Heart right ventricle (tissue), 16 donors: ENCODE results near the gene GBP5. TPM values are rescaled to one million over a fixed set of nuclear protein-coding genes. Genes with fewer than 3 reads are reported as not detected.
A peak's percentile ranks its signal among the peaks of the same experiment; 100 is the strongest.

Source experiments
- ATAC-seq, 8 donors: fragments of 200-7000 bp; cut with Tn5 transposase; one replicate each; pipeline ENCODE4 v1.9.1; 2020; ENCODE audit warnings: mild to moderate bottlenecking in 8 of 8, moderate library complexity in 8 of 8, moderate number of reproducible peaks in 1 of 8
- DNase-seq, 2 donors: peaks; one replicate each; pipeline ENCODE4 v3.0.0-alpha.2; 2020
- H3K27ac ChIP-seq, 10 donors: fragments of 200-600 bp; sonication (generic) in 2 of 10; one replicate each; pipeline versions ENCODE4 v1.5.0 to v1.8.0; 2020 to 2022; ENCODE audit warnings: mild to moderate bottlenecking in 3 of 10
- H3K27me3 ChIP-seq, 7 donors: fragments of 200-600 bp; one replicate each; pipeline ENCODE4 v1.8.0; 2021 to 2022; ENCODE audit warnings: mild to moderate bottlenecking in 2 of 7
- H3K36me3 ChIP-seq, 9 donors: fragments of 200-600 bp; sonication (generic) in 1 of 9; one replicate each; pipeline versions ENCODE4 v1.5.0 to v1.8.0; 2020 to 2022; ENCODE audit warnings: mild to moderate bottlenecking in 2 of 9
- H3K4me1 ChIP-seq, 9 donors: fragments of 200-600 bp; sonication (generic) in 1 of 9; one replicate each; pipeline versions ENCODE4 v1.5.0 to v1.8.0; 2020 to 2022; ENCODE audit warnings: mild to moderate bottlenecking in 4 of 9
- H3K4me3 ChIP-seq, 10 donors: fragments of 200-600 bp; sonication (generic) in 2 of 10; one replicate each; pipeline versions ENCODE4 v1.5.0 to v1.8.0; 2020 to 2022; ENCODE audit warnings: mild to moderate bottlenecking in 7 of 10, moderate library complexity in 2 of 10
- H3K9me3 ChIP-seq, 11 donors: fragments of 200-600 bp in 10 of 11; sonication (generic) in 2 of 11; one replicate each; pipeline versions ENCODE4 v1.5.0 to v1.8.0; 2013 to 2022; ENCODE audit warnings: mild to moderate bottlenecking in 2 of 11, control low read depth in 1 of 11, moderate library complexity in 1 of 11
- CTCF ChIP-seq, 9 donors: fragments of 200-600 bp; sonication (generic) in 2 of 9; IDR thresholded peaks; one replicate each; pipeline versions ENCODE4 v1.5.0 to v1.8.0; 2021 to 2022; ENCODE audit warnings: antibody characterized with exemption in 9 of 9, mild to moderate bottlenecking in 5 of 9, moderate library complexity in 1 of 9
- WGBS, 2 donors: extraction: QIAGEN DNeasy Blood & Tissue Kit; methylation state at CpG; one replicate each; pipeline ENCODE4 v1.1.7; 2013; ENCODE audit warnings: inconsistent platforms in 1 of 2; 5-methylcytosine and 5-hydroxymethylcytosine counted together
- intact Hi-C, 10 donors: fragments of 100-400 bp; cut with DNase I; formaldehyde crosslinking; loops; one replicate each; pipeline versions ENCODE4 v1.11.1 to v1.14.2; 2022
- polyA plus RNA-seq, 2 donors: library from polyadenylated mRNA; stranded (reverse); fragments of 200-250 nt; gene quantifications; one replicate each; pipeline ENCODE4 v1.2.3, GENCODE V29; 2013
- total RNA-seq, 10 donors: library from RNA; stranded (reverse); fragmentation: NEBNext Ultra II Directional in 3 of 10; extraction: Animal tissue kit (Norgen Biotek cat#: 25700) in 3 of 10; gene quantifications; one replicate each; pipeline versions ENCODE4 v1.2.1 to v1.2.4, GENCODE V29; 2021 to 2023
- donor health status: Arrhythmogenic right ventricular cardiomyopathy.
- donor health status: ischemic (EF 13 %, LVEDD 7.1; RV severe dilation, severe dysfunction).
- donor health status: healthy with polysubstance abuse.
- donor health status: DM: no; HTN: yes; CAD: no.
- donor health status: DM: no; HTN: no; CAD: no.
- donor health status: ischemic (EF 25% LVEDD 6.9; RV normal size, moderate dysfunction).
- donor health status: ischemic (EF 25% LVEDD 5.7; RV mildly dilated, moderate dysfunction).
- donor health status: healthy.
- donor health status: DM: yes; HTN: yes; CAD: no.
- donor health status: Ischemic cardiomyopathy.
- donor health status: ischemic (EF 35%, LVEDD 5.7; RV mildly dilated, moderate dysfunction).
- donor health status: nonischemic (EF 11% LVEDD 7.7; RV severe dilation, severe dysfunction).
- donor health status: DM: yes; HTN: yes; CAD: no.
- donor health status: PGD.
- donor health status: ischemic (EF 29% LVEDD 5.4; RV normal size, mild dysfunction).
- donor health status: nonischemic (EF 23%, LVEDD 6.1; RV moderate dilation, normal function).

Gene GBP5
- total and polyA plus RNA-seq, 12 donors, result 0.39 to 62.0 (median 0.81) TPM

- H3K4me1 ChIP-seq, result peaks cover 0 to 15% (median 0%) of the 10 kb centered on the region in 9 donors
- intact Hi-C loops, result no loop called here
- H3K27ac ChIP-seq, result no peak overlapping the region
- ATAC-seq (no peak), DNase-seq (no peak)
- TF ChIP-seq CTCF (IDR thresholded peaks at IDR 0.05), result no peak
- H3K36me3 ChIP-seq, result no peaks in the 10 kb centered on the region
- H3K27me3 ChIP-seq, result no peaks in the 10 kb centered on the region
- H3K4me3 ChIP-seq, result no peak overlapping the region
- peaks cover 0 to 6% (median 0%) of the 10 kb centered on the region in 11 donors for H3K9me3 ChIP-seq
These were observed 25.8 kb upstream of the GBP5 start for GRCh38 chr1:89298461-89298860.

GRCh38 chr1:89295187-89295586 lies 22.5 kb upstream of the GBP5 start:
- Histone ChIP-seq H3K4me1 (peaks cover 0 to 15% (median 0%) of the 10 kb centered on the region in 9 donors), H3K27ac (no peak overlapping the region), H3K4me3 (no peak overlapping the region), H3K27me3 (no peaks in the 10 kb centered on the region), H3K9me3 (peaks cover 0 to 18% (median 4%) of the 10 kb centered on the region in 11 donors), H3K36me3 (no peaks in the 10 kb centered on the region)
- no peak for TF ChIP-seq CTCF (IDR thresholded peaks at IDR 0.05)
- no peak for ATAC-seq
- DNase-seq, result no peak
- intact Hi-C loops, result no loop called here
- WGBS, 2 donors, result 16 to 29% methylated on average over 1 of the region's 1 CpG

- no peak for ATAC-seq
- TF ChIP-seq CTCF (IDR thresholded peaks at IDR 0.05), result no peak
- intact Hi-C loops, result no loop called here
- no peak for DNase-seq
- Histone ChIP-seq H3K36me3 (no peaks in the 10 kb centered on the region), H3K27ac (no peak overlapping the region), H3K27me3 (no peaks in the 10 kb centered on the region), H3K4me1 (peaks cover 0 to 33% (median 17%) of the 10 kb centered on the region in 9 donors), H3K9me3 (peaks cover 0 to 18% (median 4%) of the 10 kb centered on the region in 11 donors), H3K4me3 (no peak overlapping the region)
- WGBS, 2 donors, result 90 to 96% methylated on average over 2 of the region's 2 CpGs
These were observed 18.6 kb upstream of the GBP5 start for GRCh38 chr1:89291276-89291675.

GRCh38 chr1:89288051-89288340 lies 15.3 kb upstream of the GBP5 start:
- no peak for ATAC-seq
- peaks cover 0 to 36% (median 18%) of the 10 kb centered on the region in 9 donors for H3K4me1 ChIP-seq
- DNase-seq, result no peak
- TF ChIP-seq CTCF (IDR thresholded peaks at IDR 0.05), result no peak
- intact Hi-C loops, result no loop called here
- H3K4me3 ChIP-seq, result no peak overlapping the region
- WGBS, 2 donors, result 93 to 95% methylated on average over 2 of the region's 2 CpGs
- peaks cover 0 to 8% (median 0%) of the 10 kb centered on the region in 11 donors for H3K9me3 ChIP-seq
- H3K27me3 ChIP-seq, result no peaks in the 10 kb centered on the region
- peak overlapping the region in 2 of 10 donors; percentile 44 to 84 for H3K27ac ChIP-seq
- no peaks in the 10 kb centered on the region for H3K36me3 ChIP-seq
